Measurements from ENCODE around the gene HTR4.

GRCh38 chr5:148438933-148439332 is 215.4 kb downstream of the HTR4 start:
- no peak for TF ChIP-seq CTCF (IDR thresholded peaks at IDR 0.05)
- TF ChIP-seq POLR2A (IDR thresholded peaks at IDR 0.05), result no peak
- TF ChIP-seq EP300 (IDR thresholded peaks at IDR 0.05), result no peak
